Adrenal gland (tissue), 12 donors: Measurements from ENCODE around the gene SLC22A17. TPM values are rescaled to one million over a fixed set of nuclear protein-coding genes. Genes with fewer than 3 reads are reported as not detected.

ENCODE experiments used
- DNase-seq, 7 donors: peaks; one replicate each; pipeline ENCODE4 v3.0.0-alpha.2; 2019 to 2020
- H3K27ac ChIP-seq, 5 donors: fragments of 200-600 bp; sonication (generic) in 4 of 5; 1 replicate in 3 of 5; 2 replicates in 2 of 5; pipeline versions ENCODE4 v1.5.1 to v1.8.0; 2016 to 2020; ENCODE audit warnings: mild to moderate bottlenecking in 1 of 5
- H3K27me3 ChIP-seq: fragments of 200-600 bp; 2 replicates; pipeline ENCODE4 v1.8.0; 2021
- H3K36me3 ChIP-seq, 2 donors: fragments of 200-600 bp; replicated peaks in 1 of 2; 1 replicate in 1 of 2; 2 replicates in 1 of 2; pipeline versions ENCODE4 v1.5.1 to v1.8.0; 2018 to 2022
- H3K4me1 ChIP-seq, 2 donors: fragments of 200-600 bp; replicated peaks in 1 of 2; 1 replicate in 1 of 2; 2 replicates in 1 of 2; pipeline versions ENCODE4 v1.5.1 to v1.8.0; 2018 to 2021
- H3K4me3 ChIP-seq, 4 donors: fragments of 200-600 bp; sonication (generic) in 3 of 4; one replicate each; pipeline ENCODE4 v1.5.1; 2016 to 2018
- H3K9me3 ChIP-seq, 3 donors: fragments of 200-600 bp; sonication (generic) in 1 of 3; replicated peaks in 1 of 3; 1 replicate in 2 of 3; 2 replicates in 1 of 3; pipeline versions ENCODE4 v1.5.1 to v1.8.0; 2016 to 2021
- CTCF ChIP-seq, 6 experiments: fragments of 450-650 bp in 4 of 6; fragments of 200-600 bp in 2 of 6; sonication (generic) in 1 of 6; IDR thresholded peaks; 1 replicate in 5 of 6; 2 replicates in 1 of 6; pipeline versions ENCODE4 v1.5.1 to v1.8.0; 2016 to 2021; ENCODE audit warnings: antibody characterized with exemption in 6 of 6, mild to moderate bottlenecking in 2 of 6, moderate library complexity in 1 of 6
- POLR2A ChIP-seq, 2 donors: fragments of 450-650 bp; IDR thresholded peaks; one replicate each; pipeline ENCODE4 v1.6.1; 2017; ENCODE audit warnings: antibody characterized with exemption in 2 of 2, mild to moderate bottlenecking in 2 of 2, moderate library complexity in 1 of 2
- WGBS, 4 donors: extraction: QIAGEN DNeasy Blood & Tissue Kit in 2 of 4; methylation state at CpG; one replicate each; pipeline versions ENCODE4 v1.1.5 to v1.1.7; 2013 to 2017; 5-methylcytosine and 5-hydroxymethylcytosine counted together
- intact Hi-C, 2 donors: fragments of 100-400 bp; cut with DNase I; formaldehyde crosslinking; loops; one replicate each; pipeline versions ENCODE4 v1.14.1 to v1.15.0; 2022 to 2023
- polyA plus RNA-seq, 3 donors: library from polyadenylated mRNA; stranded (reverse); fragments of 200-250 nt in 2 of 3; fragments of 350-450 nt in 1 of 3; fragmentation: Illumina TruSeq in 1 of 3; extraction: RNeasy Lipid Tissue Mini Kit (QIAGEN cat#74804) in 1 of 3; gene quantifications; one replicate each; pipeline ENCODE4 v1.2.3, GENCODE V29; 2013 to 2014
- total RNA-seq, 9 donors: library from RNA; depleted of rRNA in 4 of 9; stranded (reverse); fragments of >200 nt in 4 of 9; fragments of 120-200 nt in 1 of 9; fragmentation: NEBNext Ultra II Directional in 1 of 9; extraction: Animal tissue kit (Norgen Biotek cat#: 25700) in 1 of 9; gene quantifications; one replicate each; pipeline versions ENCODE4 v1.1.0 to v1.2.4, GENCODE V29; 2013 to 2023
- donor health status: healthy with polysubstance abuse.
- donor health status: Bipolar disorder and iron deficiency.
- donor health status: DM: yes; HTN: yes; CAD: no.
- donor health status: DM: no; HTN: no; CAD: no.
- donor health status: DM: no; HTN: no; CAD: no.
- donor health status: DM: yes; HTN: yes; CAD: no.

Gene SLC22A17
- total and polyA plus RNA-seq, 12 donors: 8.4 to 121 (median 25.0) TPM

- H3K36me3 ChIP-seq: peaks cover 0 to 27% of the 10 kb centered on the region in 2 donors
- DNase-seq: no peak
- peaks cover 16 to 26% of the 10 kb centered on the region in 2 donors for H3K4me1 ChIP-seq
- H3K4me3 ChIP-seq: no peak overlapping the region
- intact Hi-C loops: loop anchor here in 1 of 2 donors (10.0 kb wide), 2 partner anchors 59 to 241 kb away; partner anchors contain the start of gene AP1G2
- no peaks in the 10 kb centered on the region for H3K27me3 ChIP-seq
- 75 to 78% (median 76%) methylated on average over 18 of the region's 18 CpGs for WGBS, 4 donors
- TF ChIP-seq CTCF (IDR thresholded peaks at IDR 0.05) (no peak), POLR2A (IDR thresholded peaks at IDR 0.05) (no peak)
- no peaks in the 10 kb centered on the region for H3K9me3 ChIP-seq
- no peak overlapping the region for H3K27ac ChIP-seq
Observed at GRCh38 chr14:23323838-23324454, 28.7 kb downstream of the SLC22A17 start.

GRCh38 chr14:23322568-23323517 lies 29.8 kb downstream of the SLC22A17 start:
- H3K27ac ChIP-seq: peak overlapping the region in 4 of 5 donors; percentile 90 to 99 (median 94)
- intact Hi-C loops: loop anchor here in 1 of 2 donors (10.0 kb wide), 2 partner anchors 58 to 242 kb away; partner anchors contain the start of gene AP1G2
- WGBS, 4 donors: 31 to 43% (median 40%) methylated on average over 10 of the region's 10 CpGs

GRCh38 chr14:23321572-23322547 lies 30.8 kb downstream of the SLC22A17 start:
- intact Hi-C loops: loop anchor here in 1 of 2 donors (10.0 kb wide), 2 partner anchors 57 to 243 kb away; partner anchors contain the start of gene AP1G2
- Histone ChIP-seq H3K4me1 (peaks cover 16 to 26% of the 10 kb centered on the region in 2 donors), H3K36me3 (peaks cover 0 to 27% of the 10 kb centered on the region in 2 donors), H3K27me3 (no peaks in the 10 kb centered on the region), H3K27ac (peak overlapping the region; percentile 40 to 99 (median 90)), H3K9me3 (no peaks in the 10 kb centered on the region), H3K4me3 (peak overlapping the region in 3 of 4 donors; percentile 19 to 86 (median 72))
- TF ChIP-seq POLR2A (IDR thresholded peaks at IDR 0.05) (peak; percentile 0 to 79), CTCF (IDR thresholded peaks at IDR 0.05) (peak in 1 of 6 experiments; percentile 7)
- peak; percentile 43 to 74 (median 59) for DNase-seq
- 0 to 1% (median 1%) methylated on average over 18 to 64 of the region's 64 CpGs for WGBS, 4 donors

More at GRCh38 chr14:23322568-23323517, 29.8 kb downstream of the SLC22A17 start:
- no peaks in the 10 kb centered on the region for H3K9me3 ChIP-seq
- peaks cover 0 to 27% of the 10 kb centered on the region in 2 donors for H3K36me3 ChIP-seq
- H3K27me3 ChIP-seq: no peaks in the 10 kb centered on the region
- peak overlapping the region in 2 of 4 donors; percentile 72 to 86 for H3K4me3 ChIP-seq
- peaks cover 16 to 26% of the 10 kb centered on the region in 2 donors for H3K4me1 ChIP-seq
- peak in 1 of 7 donors; percentile 42 for DNase-seq
- no peak for TF ChIP-seq POLR2A (IDR thresholded peaks at IDR 0.05)
- no peak for TF ChIP-seq CTCF (IDR thresholded peaks at IDR 0.05)
